Right ventricle myocardium superior (tissue), 1 donor: Measurements from ENCODE around the gene ELFN2. TPM values are rescaled to one million over a fixed set of nuclear protein-coding genes. Genes with fewer than 3 reads are reported as not detected.
A peak's percentile ranks its signal among the peaks of the same experiment; 100 is the strongest.
"Not testable (repeated sequence)": the region's sequence is repeated elsewhere in the genome, so short reads cannot be mapped to it uniquely, and the experiment has no call there.

Experiments
- ATAC-seq: fragments of 200-7000 bp; cut with Tn5 transposase; one replicate; pipeline ENCODE4 v1.9.1; 2020; ENCODE audit warnings: mild to moderate bottlenecking; ENCODE audit not compliant: poor library complexity
- DNase-seq: peaks from one replicate; pipeline ENCODE4 v3.0.0-alpha.2; 2020
- intact Hi-C: fragments of 100-400 bp; cut with DNase I; formaldehyde crosslinking; loops from one replicate; pipeline ENCODE4 v1.11.2; 2022
- total RNA-seq: library from RNA; stranded (reverse); fragmentation: NEBNext Ultra II Directional; extraction: Animal tissue kit (Norgen Biotek cat#: 25700); gene quantifications from one replicate; pipeline ENCODE4 v1.2.1, GENCODE V29; 2021
- donor health status: DM: no; HTN: yes; CAD: no; lungs with severe emphysema.

Gene ELFN2
- total RNA-seq, 1 donor from 2014 or later = 0.19 TPM

- intact Hi-C loops = no loop called here
- no peak for ATAC-seq
- DNase-seq = no peak
Observed at GRCh38 chr22:37416389-37416788, 10.9 kb downstream of the ELFN2 start.

GRCh38 chr22:37415210-37415609 is 12.1 kb downstream of the ELFN2 start:
- DNase-seq (no peak), ATAC-seq (no peak)
- intact Hi-C loops = no loop called here

GRCh38 chr22:37414288-37414687 is 13.0 kb downstream of the ELFN2 start:
- no peak for ATAC-seq
- no peak for DNase-seq
- intact Hi-C loops = no loop called here

- intact Hi-C loops = no loop called here
- DNase-seq (no peak), ATAC-seq (no peak)
Observed at GRCh38 chr22:37413546-37413945, 13.7 kb downstream of the ELFN2 start.

GRCh38 chr22:37412495-37413250 is 14.6 kb downstream of the ELFN2 start:
- DNase-seq (no peak), ATAC-seq (no peak)
- intact Hi-C loops = no loop called here

- intact Hi-C loops = no loop called here
- DNase-seq = no peak
- ATAC-seq = no peak
Observed at GRCh38 chr22:37411655-37412054, 15.6 kb downstream of the ELFN2 start.

GRCh38 chr22:37410174-37411055 is 16.9 kb downstream of the ELFN2 start:
- ATAC-seq (peak; percentile 43), DNase-seq (peak; percentile 56)
- intact Hi-C loops = no loop called here

- intact Hi-C loops = no loop called here
- ATAC-seq (no peak), DNase-seq (no peak)
Observed at GRCh38 chr22:37409459-37410050, 17.7 kb downstream of the ELFN2 start.

GRCh38 chr22:37409031-37409430 is 18.2 kb downstream of the ELFN2 start:
- ATAC-seq (no peak), DNase-seq (no peak)
- intact Hi-C loops = no loop called here

- DNase-seq (no peak), ATAC-seq (no peak)
- intact Hi-C loops = no loop called here
Observed at GRCh38 chr22:37407856-37408255, 19.4 kb downstream of the ELFN2 start.

- DNase-seq = no peak
- no peak for ATAC-seq
- intact Hi-C loops = no loop called here
Observed at GRCh38 chr22:37406441-37407235, 20.6 kb downstream of the ELFN2 start.

- intact Hi-C loops = no loop called here
- ATAC-seq (no peak), DNase-seq (no peak)
Observed at GRCh38 chr22:37404091-37404490, 23.2 kb downstream of the ELFN2 start.

GRCh38 chr22:37403267-37403960 is 23.9 kb downstream of the ELFN2 start:
- intact Hi-C loops = no loop called here
- ATAC-seq (no peak), DNase-seq (no peak)

- no peak for DNase-seq
- no peak for ATAC-seq
- intact Hi-C loops = no loop called here
Observed at GRCh38 chr22:37402184-37402506, 25.1 kb downstream of the ELFN2 start.

GRCh38 chr22:37401401-37402183 is 25.7 kb downstream of the ELFN2 start:
- intact Hi-C loops = no loop called here
- peak; percentile 62 for DNase-seq
- ATAC-seq = peak; percentile 85

- intact Hi-C loops = no loop called here
- no peak for DNase-seq
- ATAC-seq = no peak
Observed at GRCh38 chr22:37400719-37401118, 26.6 kb downstream of the ELFN2 start.

GRCh38 chr22:37399457-37399856 is 27.8 kb downstream of the ELFN2 start:
- intact Hi-C loops, DNase-seq, ATAC-seq: not testable (repeated sequence)

- ATAC-seq (no peak), DNase-seq (no peak)
- intact Hi-C loops = no loop called here
Observed at GRCh38 chr22:37397226-37397625, 30.1 kb downstream of the ELFN2 start.
